22Rv1 (cell line): ENCODE results near the gene AHCY.

ENCODE experiments used
- H3K27ac ChIP-seq: fragments of 450-650 bp; 2 replicates; pipeline ENCODE4 v1.5.1; 2017
- CTCF ChIP-seq: fragments of 450-650 bp; IDR thresholded peaks from 2 replicates; pipeline ENCODE4 v1.5.1; 2017; ENCODE audit warnings: mild to moderate bottlenecking
- ZFX ChIP-seq: fragments of 450-650 bp; IDR thresholded peaks from 2 replicates; pipeline ENCODE4 v1.6.1; 2017; ENCODE audit warnings: antibody characterized with exemption, borderline replicate concordance

The AHCY gene

GRCh38 chr20:34232494-34233087 is 70.6 kb downstream of the AHCY start:
- TF ChIP-seq CTCF (no peak), ZFX (no peak)

DNA sequence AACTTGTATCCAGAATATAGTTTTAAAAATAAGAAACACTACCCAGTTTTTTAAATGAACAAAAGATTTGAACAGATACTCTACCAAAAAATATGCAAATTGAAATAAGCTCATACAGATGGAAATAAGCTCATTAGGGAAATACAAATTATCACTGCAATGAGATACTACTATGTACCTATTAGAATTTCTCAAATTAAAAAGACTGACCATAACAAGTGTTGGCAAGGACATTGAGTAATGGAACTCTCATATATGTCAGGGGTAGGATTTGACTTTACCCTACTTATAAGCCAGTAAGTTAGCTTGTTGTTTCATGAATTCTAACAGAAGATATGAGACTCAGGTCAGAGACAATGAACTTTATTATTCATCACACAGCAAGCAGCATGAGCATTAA is 71.5 kb downstream of the AHCY start:
- no peak overlapping the region for H3K27ac ChIP-seq
- TF ChIP-seq CTCF = no peak
- no peak for TF ChIP-seq ZFX

More at GRCh38 chr20:34232494-34233087, 70.6 kb downstream of the AHCY start:
- no peak overlapping the region for H3K27ac ChIP-seq
